GM13976 (cell line): ENCODE results near the gene RNF224.
A peak's percentile ranks its signal among the peaks of the same experiment; 100 is the strongest.

Source experiments
- DNase-seq: peaks from one replicate; pipeline ENCODE4 v3.0.0; 2012; ENCODE audit warnings: low spot score
- in situ Hi-C: fragments of 300-500 bp; cut with MboI; formaldehyde crosslinking; loops from one replicate; pipeline ENCODE4 v1.12.0; 2022; ENCODE audit warnings: low sequenced_read_pairs, mixed read lengths, inconsistent platforms; ENCODE audit not compliant: unreplicated experiment
- TF ChIP-seq, protein P1 (sequence below): IDR thresholded peaks from 2 replicates; pipeline ENCODE4 v1.5.1; 2012; ENCODE audit warnings: borderline replicate concordance, mild to moderate bottlenecking; ENCODE audit not compliant: insufficient read depth; ENCODE audit errors: extremely low read depth, missing control alignments, control extremely low read depth

Gene RNF224

GRCh38 chr9:137252555-137253506 lies 25.5 kb downstream of the RNF224 start:
- in situ Hi-C loops: no loop called here
- TF ChIP-seq, protein P1, sequence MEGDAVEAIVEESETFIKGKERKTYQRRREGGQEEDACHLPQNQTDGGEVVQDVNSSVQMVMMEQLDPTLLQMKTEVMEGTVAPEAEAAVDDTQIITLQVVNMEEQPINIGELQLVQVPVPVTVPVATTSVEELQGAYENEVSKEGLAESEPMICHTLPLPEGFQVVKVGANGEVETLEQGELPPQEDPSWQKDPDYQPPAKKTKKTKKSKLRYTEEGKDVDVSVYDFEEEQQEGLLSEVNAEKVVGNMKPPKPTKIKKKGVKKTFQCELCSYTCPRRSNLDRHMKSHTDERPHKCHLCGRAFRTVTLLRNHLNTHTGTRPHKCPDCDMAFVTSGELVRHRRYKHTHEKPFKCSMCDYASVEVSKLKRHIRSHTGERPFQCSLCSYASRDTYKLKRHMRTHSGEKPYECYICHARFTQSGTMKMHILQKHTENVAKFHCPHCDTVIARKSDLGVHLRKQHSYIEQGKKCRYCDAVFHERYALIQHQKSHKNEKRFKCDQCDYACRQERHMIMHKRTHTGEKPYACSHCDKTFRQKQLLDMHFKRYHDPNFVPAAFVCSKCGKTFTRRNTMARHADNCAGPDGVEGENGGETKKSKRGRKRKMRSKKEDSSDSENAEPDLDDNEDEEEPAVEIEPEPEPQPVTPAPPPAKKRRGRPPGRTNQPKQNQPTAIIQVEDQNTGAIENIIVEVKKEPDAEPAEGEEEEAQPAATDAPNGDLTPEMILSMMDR: no peak
- no peak for DNase-seq

- TF ChIP-seq, protein P1: no peak
- DNase-seq: no peak
- in situ Hi-C loops: no loop called here
Observed at GRCh38 chr9:137253717-137254623, 26.7 kb downstream of the RNF224 start.

DNA sequence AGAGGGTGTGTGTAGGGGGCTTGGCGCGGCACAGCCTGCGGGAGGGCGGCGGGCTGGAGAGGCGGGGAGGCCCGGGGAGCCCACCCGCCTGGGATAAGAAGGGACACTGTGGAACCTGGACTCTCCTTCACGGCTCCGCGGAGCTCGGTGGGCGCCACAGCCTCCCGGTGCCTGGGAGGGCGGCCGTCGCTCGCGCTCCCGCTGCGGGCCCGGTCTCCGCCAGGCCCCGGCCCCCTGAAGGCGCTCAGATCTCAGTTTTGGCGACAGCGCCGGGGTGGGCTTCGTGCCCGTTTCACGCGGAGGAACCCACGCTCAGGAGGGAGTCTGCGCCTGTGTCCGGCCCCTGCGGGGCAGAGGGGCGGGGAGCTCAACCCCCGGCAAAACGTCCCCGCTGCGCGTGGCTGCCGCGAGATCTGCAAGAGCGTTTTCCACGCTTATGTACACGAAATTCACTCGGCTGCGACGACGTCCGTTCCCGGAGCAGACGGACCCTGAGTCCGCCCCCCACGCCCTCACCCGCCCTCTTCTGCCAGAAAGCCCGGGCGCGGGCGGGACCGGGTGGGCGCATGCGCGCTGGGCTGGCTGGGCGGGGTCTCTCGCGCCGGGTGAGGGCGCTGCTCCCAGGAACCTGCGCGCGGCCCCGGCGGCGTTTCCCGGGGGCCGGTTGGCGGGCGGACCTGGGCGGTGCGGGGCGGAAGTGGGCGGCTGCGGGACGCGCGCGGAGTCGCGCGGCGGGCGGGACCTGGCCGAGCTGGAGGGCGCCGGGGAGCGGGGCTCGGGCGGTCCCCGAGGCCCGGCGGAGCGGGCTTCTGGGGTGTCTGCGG lies 27.5 kb downstream of the RNF224 start, which contains the start of gene NELFB:
Gene NELFB (plus strand): TSS at position 704 of the 824 bp plus-strand sequence.
- TF ChIP-seq, protein P1: no peak
- in situ Hi-C loops: no loop called here
- peak; percentile 100 for DNase-seq

DNA sequence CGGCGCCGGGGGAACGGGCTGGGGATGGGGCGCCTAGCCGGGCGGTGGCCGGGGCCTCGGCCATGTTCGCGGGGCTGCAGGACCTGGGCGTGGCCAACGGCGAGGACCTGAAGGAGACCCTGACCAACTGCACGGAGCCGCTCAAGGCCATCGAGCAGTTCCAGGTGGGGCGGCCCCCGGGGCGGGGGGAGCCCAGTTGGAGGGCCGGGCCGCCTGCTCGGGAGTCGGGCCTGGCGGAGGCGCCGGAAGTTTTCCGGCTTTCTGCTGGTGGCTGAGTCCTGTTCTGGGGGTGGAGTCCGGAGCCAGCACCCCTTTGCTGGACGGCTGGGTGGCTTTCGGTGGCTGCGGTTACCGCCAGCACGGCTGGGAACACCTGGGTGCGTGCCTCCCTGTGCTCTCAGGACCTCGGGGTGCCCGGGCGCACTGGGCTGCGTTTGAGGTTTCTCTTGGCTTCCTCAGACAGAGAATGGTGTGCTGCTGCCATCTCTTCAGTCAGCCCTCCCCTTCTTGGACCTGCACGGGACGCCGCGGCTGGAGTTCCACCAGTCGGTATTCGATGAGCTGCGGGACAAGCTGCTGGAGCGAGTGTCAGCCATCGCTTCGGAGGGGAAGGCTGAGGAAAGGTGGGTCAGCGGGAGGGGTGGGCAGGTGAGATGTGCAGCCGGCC lies 28.3 kb downstream of the RNF224 start:
- in situ Hi-C loops: no loop called here
- no peak for DNase-seq
- TF ChIP-seq, protein P1: no peak

- DNase-seq: no peak
- in situ Hi-C loops: no loop called here
- TF ChIP-seq, protein P1: no peak
Observed at GRCh38 chr9:137256362-137256761, 29.1 kb downstream of the RNF224 start.
